PC-3 (cell line): ENCODE results near the gene ATP5MG. TPM values are rescaled to one million over a fixed set of nuclear protein-coding genes. Genes with fewer than 3 reads are reported as not detected.

Source experiments
- ATAC-seq: fragments of 200-7000 bp; cut with Tn5 transposase; 2 replicates; pipeline ENCODE4 v1.9.1; 2020; ENCODE audit warnings: mild to moderate bottlenecking, moderate library complexity
- BruUV-seq: library from RNA; stranded (reverse); fragments of 400-500 nt; replicated peaks from 2 replicates; lab custom pipeline; 2021; lab: Mats Ljungman, UMichigan
- CTCF ChIA-PET: fragments of 300-600 bp; sonication (Branson Sonifier 250); formaldehyde crosslinking; loops from one replicate; lab custom pipeline; 2022; ENCODE audit warnings: antibody characterized with exemption; lab: Charles Lee
- POLR2A ChIA-PET: fragments of 300-600 bp; sonication (Branson Sonifier 250); formaldehyde crosslinking; loops from one replicate; lab custom pipeline; 2022; ENCODE audit warnings: antibody characterized with exemption; ENCODE audit not compliant: unreplicated experiment; lab: Charles Lee
- DNase-seq: peaks from one replicate; pipeline ENCODE4 v3.0.0-alpha.2; 2015
- H2AFZ ChIP-seq: fragments of 300-600 bp; sonication (generic); 2 replicates; pipeline ENCODE4 v1.6.0; 2016; ENCODE audit warnings: antibody characterized with exemption, low read length
- H3F3A ChIP-seq: fragments of 300-600 bp; sonication (generic); one replicate; pipeline ENCODE4 v1.6.0; 2017; ENCODE audit warnings: antibody characterized with exemption, low read length, control low read depth, mild to moderate bottlenecking; ENCODE audit not compliant: unreplicated experiment
- H3K27ac ChIP-seq: fragments of 300-600 bp; sonication (generic); 2 replicates; pipeline ENCODE4 v1.5.1; 2016; ENCODE audit warnings: mild to moderate bottlenecking, low read length
- H3K27me3 ChIP-seq: fragments of 300-600 bp; sonication (generic); 2 replicates; pipeline ENCODE4 v1.6.1; 2016; ENCODE audit warnings: low read length, mixed read lengths
- H3K36me3 ChIP-seq: fragments of 300-600 bp; sonication (generic); 2 replicates; pipeline ENCODE4 v1.6.1; 2016; ENCODE audit warnings: low read depth, mixed run types, low read length, mixed read lengths
- H3K4me1 ChIP-seq: fragments of 300-600 bp; sonication (generic); 2 replicates; pipeline ENCODE4 v1.5.1; 2016; ENCODE audit warnings: low read length; ENCODE audit not compliant: insufficient read depth
- H3K4me2 ChIP-seq: fragments of 300-600 bp; sonication (generic); 2 replicates; pipeline ENCODE4 v1.6.0; 2016; ENCODE audit warnings: low read length
- H3K4me3 ChIP-seq: fragments of 300-600 bp; sonication (generic); 2 replicates; pipeline ENCODE4 v1.5.1; 2016; ENCODE audit warnings: mild to moderate bottlenecking, low read length, mixed read lengths
- H3K79me2 ChIP-seq: fragments of 300-600 bp; sonication (generic); 2 replicates; pipeline ENCODE4 v1.6.1; 2017; ENCODE audit warnings: low read length, mixed read lengths
- H3K9ac ChIP-seq: fragments of 300-600 bp; sonication (generic); 2 replicates; pipeline ENCODE4 v1.6.0; 2016; ENCODE audit warnings: mild to moderate bottlenecking, low read length
- H3K9me2 ChIP-seq: fragments of 300-600 bp; sonication (generic); replicated peaks from 2 replicates; pipeline ENCODE4 v1.6.1; 2016; ENCODE audit warnings: mixed run types, low read length, mixed read lengths
- H3K9me3 ChIP-seq: fragments of 300-600 bp; sonication (generic); 2 replicates; pipeline ENCODE4 v1.6.1; 2016; ENCODE audit warnings: low read length, mixed read lengths
- H4K20me1 ChIP-seq: fragments of 300-600 bp; sonication (generic); 2 replicates; pipeline ENCODE4 v1.6.1; 2016; ENCODE audit warnings: low read length, mixed read lengths
- EZH2 ChIP-seq: fragments of 300-600 bp; sonication (generic); IDR thresholded peaks from one replicate; pipeline ENCODE4 v1.6.1; 2017; ENCODE audit warnings: antibody characterized with exemption, mild to moderate bottlenecking, low read length; ENCODE audit not compliant: unreplicated experiment
- EZH2phosphoT487 ChIP-seq: fragments of 300-600 bp; sonication (generic); IDR thresholded peaks from 2 replicates; pipeline ENCODE4 v1.6.1; 2018; ENCODE audit warnings: mild to moderate bottlenecking, antibody characterized with exemption, low read length, borderline replicate concordance
- intact Hi-C: fragments of 100-400 bp; cut with micrococcal nuclease; formaldehyde crosslinking; loops from 2 replicates; pipeline ENCODE4 v1.9.0; 2023
- total RNA-seq: library from RNA; depleted of rRNA; stranded (reverse); fragments of >200 nt; gene quantifications from 2 replicates; pipeline ENCODE4 v1.2.3, GENCODE V29; 2014
- TF ChIP-seq, protein P1 (sequence below): fragments of 300-600 bp; sonication (generic); conservative IDR thresholded peaks from 2 replicates; pipeline ENCODE4 v1.5.1; 2017; ENCODE audit warnings: antibody characterized with exemption, low read depth, mild to moderate bottlenecking, low read length

ATP5MG gene
- total RNA-seq, 1 experiment from 2014 or later, result 375 TPM

DNA sequence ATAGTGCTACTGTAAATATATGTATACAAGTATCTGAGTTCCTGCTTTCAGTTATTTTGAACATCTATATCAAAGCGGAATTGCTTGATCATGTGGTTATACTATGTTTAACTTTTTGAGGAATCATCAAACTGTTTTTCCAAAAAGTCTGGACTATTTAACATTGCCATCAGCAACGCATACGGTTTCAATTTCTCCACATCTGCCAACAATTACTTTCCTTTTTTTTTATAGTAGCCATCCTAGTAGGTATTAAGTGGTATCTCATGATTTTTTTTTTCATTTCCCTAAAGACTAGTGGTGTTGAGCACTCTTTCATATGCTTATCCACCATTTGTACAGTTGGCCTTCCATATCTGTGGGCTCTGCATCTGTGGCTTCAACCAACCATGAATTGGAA is 43.3 kb upstream of the ATP5MG start:
- no TSS peak for BruUV-seq
- ATAC-seq, result no peak
- Histone ChIP-seq H3K27me3 (no peaks in the 10 kb centered on the region), H3K27ac (no peak overlapping the region), H3K79me2 (peaks cover 36% of the 10 kb centered on the region), H3K9me3 (no peaks in the 10 kb centered on the region), H3K36me3 (no peaks in the 10 kb centered on the region), H3K4me3 (no peak overlapping the region), H3K9ac (no peak overlapping the region), H2AFZ (no peak overlapping the region), H3K4me2 (no peak overlapping the region), H3F3A (no peaks in the 10 kb centered on the region), H3K9me2 (no peaks in the 10 kb centered on the region), H4K20me1 (no peaks in the 10 kb centered on the region), H3K4me1 (peaks cover 4% of the 10 kb centered on the region)
- ChIA-PET CTCF (no interaction called here), POLR2A (no interaction called here)
- intact Hi-C loops, result no loop called here
- TF ChIP-seq, protein P1, sequence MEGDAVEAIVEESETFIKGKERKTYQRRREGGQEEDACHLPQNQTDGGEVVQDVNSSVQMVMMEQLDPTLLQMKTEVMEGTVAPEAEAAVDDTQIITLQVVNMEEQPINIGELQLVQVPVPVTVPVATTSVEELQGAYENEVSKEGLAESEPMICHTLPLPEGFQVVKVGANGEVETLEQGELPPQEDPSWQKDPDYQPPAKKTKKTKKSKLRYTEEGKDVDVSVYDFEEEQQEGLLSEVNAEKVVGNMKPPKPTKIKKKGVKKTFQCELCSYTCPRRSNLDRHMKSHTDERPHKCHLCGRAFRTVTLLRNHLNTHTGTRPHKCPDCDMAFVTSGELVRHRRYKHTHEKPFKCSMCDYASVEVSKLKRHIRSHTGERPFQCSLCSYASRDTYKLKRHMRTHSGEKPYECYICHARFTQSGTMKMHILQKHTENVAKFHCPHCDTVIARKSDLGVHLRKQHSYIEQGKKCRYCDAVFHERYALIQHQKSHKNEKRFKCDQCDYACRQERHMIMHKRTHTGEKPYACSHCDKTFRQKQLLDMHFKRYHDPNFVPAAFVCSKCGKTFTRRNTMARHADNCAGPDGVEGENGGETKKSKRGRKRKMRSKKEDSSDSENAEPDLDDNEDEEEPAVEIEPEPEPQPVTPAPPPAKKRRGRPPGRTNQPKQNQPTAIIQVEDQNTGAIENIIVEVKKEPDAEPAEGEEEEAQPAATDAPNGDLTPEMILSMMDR, result no peak
- TF ChIP-seq EZH2phosphoT487 (no peak), EZH2 (no peak)
- no peak for DNase-seq

DNA sequence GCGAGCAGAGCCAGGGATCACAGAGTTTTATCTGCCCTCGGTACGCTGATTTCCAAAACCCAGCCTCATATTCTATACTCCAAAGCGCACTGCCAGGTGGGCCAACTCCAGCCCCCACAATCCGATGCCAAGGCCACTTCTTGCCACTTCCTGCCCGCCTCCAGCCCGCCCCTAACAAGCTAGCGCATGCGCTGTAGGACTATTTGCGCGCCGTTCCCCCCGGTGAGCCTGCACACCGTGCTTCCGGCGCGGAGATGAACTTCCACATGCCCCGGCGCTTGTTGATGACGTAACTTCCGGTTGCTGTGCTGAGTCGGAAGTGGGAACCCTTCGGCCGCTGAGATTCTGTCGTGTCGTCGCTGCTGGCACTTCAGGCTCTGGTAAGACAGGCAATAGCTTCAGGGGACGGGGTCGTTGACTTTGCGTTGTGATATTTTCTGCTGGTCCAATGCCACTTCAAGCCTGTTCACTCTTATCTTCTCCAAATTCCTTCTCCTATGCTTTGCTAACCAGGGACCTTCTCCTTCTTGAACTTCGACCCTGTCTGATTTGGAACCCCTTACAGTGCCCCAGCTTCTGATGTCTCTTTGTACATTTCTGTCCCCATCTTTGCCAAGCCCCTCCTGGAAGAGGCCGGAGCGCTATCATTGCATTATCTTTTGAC is 42.0 kb upstream of the ATP5MG start, which contains the start of gene UBE4A:
TSS of gene UBE4A (plus strand) at position 306 of the 664 bp plus-strand sequence. CDS start 5,481 bp downstream, outside the sequence.
- H4K20me1 ChIP-seq, result no peaks in the 10 kb centered on the region
- peak within 1 kb of the TSS; percentile 92 for H2AFZ ChIP-seq
- ChIA-PET CTCF (interaction anchor here (0.6 kb wide), 1 partner anchor 8 kb away, joined by 3 read pairs; no protein-coding TSS in a partner anchor), POLR2A (no interaction called here)
- H3K4me2 ChIP-seq, result peak within 1 kb of the TSS; percentile 100
- H3K9me2 ChIP-seq, result no peaks in the 10 kb centered on the region
- H3K36me3 ChIP-seq, result peaks cover 2% of the 10 kb centered on the region; the same call in 1 of the 2 replicates
- ATAC-seq (peak; percentile 95), DNase-seq (peak; percentile 96)
- H3K79me2 ChIP-seq, result peaks cover 43% of the 10 kb centered on the region
- peak within 1 kb of the TSS; percentile 89 for H3K9ac ChIP-seq
- H3F3A ChIP-seq, result no peaks in the 10 kb centered on the region
- intact Hi-C loops, result no loop called here
- no peaks in the 10 kb centered on the region for H3K27me3 ChIP-seq
- no TSS peak for BruUV-seq
- peaks cover 4% of the 10 kb centered on the region for H3K4me1 ChIP-seq
- no peaks in the 10 kb centered on the region for H3K9me3 ChIP-seq
- TF ChIP-seq EZH2 (no peak), EZH2phosphoT487 (no peak)
- TF ChIP-seq, protein P1, result no peak
- peak within 1 kb of the TSS; percentile 94 for H3K4me3 ChIP-seq
- no peak within 1 kb of the TSS for H3K27ac ChIP-seq

DNA sequence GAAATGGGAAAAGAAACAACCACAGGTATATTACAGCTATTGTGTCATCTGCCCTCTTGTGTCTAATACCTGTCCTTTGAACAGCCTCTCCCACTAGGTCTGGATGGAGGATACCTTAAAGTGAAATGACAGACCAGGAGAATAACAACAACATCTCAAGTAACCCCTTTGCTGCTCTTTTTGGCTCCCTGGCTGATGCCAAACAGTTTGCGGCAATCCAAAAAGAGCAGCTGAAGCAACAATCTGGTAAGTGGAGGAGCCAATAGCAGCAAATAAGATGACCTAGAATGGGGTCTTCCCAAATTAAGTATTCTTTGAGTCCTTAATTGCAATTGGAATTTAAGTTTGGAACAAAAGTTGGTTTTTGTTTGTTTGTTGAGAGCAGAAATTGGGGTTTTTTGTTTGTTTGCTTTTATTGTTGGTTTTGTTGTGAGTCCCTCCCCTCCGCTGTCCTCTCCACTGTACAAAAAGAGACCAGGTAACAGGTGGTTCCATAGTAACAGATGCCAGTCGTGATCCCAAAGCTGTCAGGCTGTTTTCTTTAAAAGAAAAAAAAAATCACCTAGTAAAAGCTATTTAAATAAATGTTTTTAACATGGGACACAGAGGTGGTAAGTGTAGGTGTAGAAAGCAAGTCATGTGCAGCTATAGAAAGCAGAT is 36.3 kb upstream of the ATP5MG start:
- intact Hi-C loops, result no loop called here

More for the DNA sequence above, 36.3 kb upstream of the ATP5MG start:
- ChIA-PET POLR2A (no interaction called here), CTCF (interaction anchor here (0.5 kb wide), 1 partner anchor 166 kb away, joined by 4 read pairs; no protein-coding TSS in a partner anchor)
- Histone ChIP-seq H2AFZ (no peak overlapping the region), H3K9me3 (no peaks in the 10 kb centered on the region), H3K27me3 (no peaks in the 10 kb centered on the region), H3K9ac (no peak overlapping the region), H3K36me3 (peaks cover 43% of the 10 kb centered on the region), H4K20me1 (no peaks in the 10 kb centered on the region), H3K4me3 (no peak overlapping the region), H3F3A (no peaks in the 10 kb centered on the region), H3K4me2 (no peak overlapping the region), H3K9me2 (no peaks in the 10 kb centered on the region), H3K27ac (no peak overlapping the region), H3K79me2 (peaks cover 41% of the 10 kb centered on the region), H3K4me1 (peaks cover 4% of the 10 kb centered on the region)
- TF ChIP-seq, protein P1, result no peak
- TF ChIP-seq EZH2phosphoT487 (no peak), EZH2 (no peak)
- BruUV-seq, result no TSS peak
- ATAC-seq (no peak), DNase-seq (no peak)
